Stimulated activated CD8-positive, alpha-beta memory T cell treated with anti-CD3 and anti-CD28 coated beads, Interleukin-4, amount 100 ng/mL, for 48 hours (primary cell): ENCODE data around the gene TEKT2.
A peak's percentile ranks its signal among the peaks of the same experiment; 100 is the strongest.

Source experiments
- DNase-seq: peaks from one replicate; pipeline ENCODE4 v3.0.0-alpha.2; 2020

TEKT2 gene

GRCh38 chr1:36088265-36088576 lies 4.3 kb downstream of the TEKT2 start:
- DNase-seq: no peak

DNA sequence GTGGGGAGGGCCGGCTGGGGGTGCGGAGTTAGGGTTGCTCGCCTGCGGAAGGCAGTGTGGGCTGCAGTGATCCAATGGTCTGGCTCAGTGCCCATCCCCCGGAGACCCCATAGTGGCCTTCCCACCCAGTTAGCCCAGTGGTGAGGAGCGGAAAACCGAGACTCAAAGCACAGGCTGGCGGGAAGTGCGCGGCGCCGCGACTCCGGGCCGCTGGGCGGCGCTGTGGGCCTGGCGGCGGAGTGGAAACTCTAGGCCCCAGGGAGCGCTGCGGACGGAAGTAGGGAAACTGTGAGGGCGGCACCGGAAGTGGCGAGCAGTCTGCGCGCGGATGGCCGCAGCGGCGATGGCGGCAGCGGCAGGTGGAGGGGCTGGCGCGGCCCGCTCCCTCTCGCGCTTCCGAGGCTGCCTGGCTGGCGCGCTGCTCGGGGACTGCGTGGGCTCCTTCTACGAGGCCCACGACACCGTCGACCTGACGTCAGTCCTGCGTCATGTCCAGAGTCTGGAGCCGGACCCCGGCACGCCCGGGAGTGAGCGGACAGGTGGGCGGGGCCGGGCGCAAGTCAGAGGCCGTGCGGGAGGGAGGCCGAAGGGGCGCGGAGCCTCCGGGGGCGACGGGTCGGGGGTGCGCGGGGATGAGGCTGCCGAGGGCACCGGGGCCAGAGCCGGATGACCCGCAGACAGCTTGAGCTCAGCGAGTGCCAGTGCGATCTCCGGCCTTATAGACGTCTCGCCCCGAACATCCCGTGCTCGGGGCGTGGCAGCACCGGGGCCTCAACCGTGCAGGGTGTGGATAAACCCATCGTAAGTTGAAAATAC lies 4.9 kb downstream of the TEKT2 start, which contains the start of gene ADPRS:
TSS of gene ADPRS (plus strand) at position 316 of the 816 bp plus-strand sequence. CDS start at position 329, 13 bp downstream.
- peak; percentile 94 for DNase-seq

DNA sequence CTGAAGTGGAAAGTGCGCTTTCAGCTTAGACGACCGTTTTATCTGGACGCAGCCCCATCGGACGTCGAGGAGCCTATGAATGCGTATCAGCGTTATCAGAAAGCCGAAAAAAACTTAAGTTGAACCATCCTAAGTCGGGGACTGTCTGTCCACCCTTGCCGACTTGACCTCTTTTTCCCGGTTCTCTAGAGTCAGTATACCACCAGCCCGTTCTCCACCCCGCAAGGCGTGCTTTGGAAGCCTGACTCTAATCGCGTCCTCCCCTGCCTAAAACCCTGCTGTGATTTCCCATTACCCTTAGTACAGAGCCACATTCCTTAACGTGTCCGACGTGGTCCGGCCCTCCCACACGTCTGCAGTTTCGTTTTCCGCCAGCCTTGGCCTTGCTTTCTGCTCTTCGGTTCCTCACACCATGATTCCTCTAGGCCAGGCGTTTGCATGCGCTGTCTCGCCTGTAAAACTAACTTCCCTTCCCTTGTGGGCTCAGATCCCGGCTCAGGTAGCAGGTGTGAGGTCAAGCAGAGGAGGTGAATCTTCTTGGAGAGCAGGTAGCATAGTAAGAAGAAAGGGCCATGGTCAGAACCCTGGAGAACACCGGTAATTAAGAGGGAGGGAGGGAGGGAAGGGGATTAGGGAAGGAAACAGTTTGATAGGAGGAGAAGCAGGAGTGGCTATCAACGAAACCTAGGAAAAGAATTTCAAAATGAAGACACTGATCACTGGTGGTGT lies 5.7 kb downstream of the TEKT2 start:
- peak; percentile 39 for DNase-seq

DNA sequence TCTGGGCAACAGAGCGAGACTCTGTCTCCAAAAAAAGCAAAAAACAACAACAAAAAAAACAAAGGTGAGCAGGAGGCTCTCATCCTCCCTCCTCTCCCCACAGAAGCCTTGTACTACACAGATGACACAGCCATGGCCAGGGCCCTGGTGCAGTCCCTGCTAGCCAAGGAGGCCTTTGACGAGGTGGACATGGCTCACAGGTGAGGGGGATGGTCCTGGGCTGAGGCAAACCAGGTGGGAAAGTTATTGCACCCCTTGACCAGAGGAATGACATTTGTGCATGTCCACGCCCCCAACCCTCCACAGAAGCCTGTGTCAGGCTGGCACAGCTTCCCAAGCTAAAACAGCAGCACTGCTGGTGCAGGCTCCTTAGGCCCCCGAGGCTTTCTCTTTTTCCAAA lies 7.2 kb downstream of the TEKT2 start:
- DNase-seq: no peak

DNA sequence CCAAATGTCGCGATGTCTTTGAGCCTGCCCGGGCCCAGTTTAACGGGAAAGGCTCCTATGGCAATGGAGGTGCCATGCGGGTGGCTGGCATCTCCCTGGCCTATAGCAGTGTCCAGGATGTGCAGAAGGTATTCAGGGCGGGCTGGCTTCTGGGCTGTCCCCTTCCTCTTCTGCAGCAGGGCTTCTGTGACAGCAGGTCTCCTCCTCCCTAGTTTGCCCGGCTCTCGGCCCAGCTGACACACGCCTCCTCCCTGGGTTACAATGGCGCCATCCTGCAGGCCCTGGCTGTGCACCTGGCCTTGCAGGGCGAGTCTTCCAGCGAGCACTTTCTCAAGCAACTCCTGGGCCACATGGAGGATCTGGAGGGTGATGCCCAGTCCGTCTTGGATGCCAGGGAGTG lies 7.8 kb downstream of the TEKT2 start:
- DNase-seq: no peak

DNA sequence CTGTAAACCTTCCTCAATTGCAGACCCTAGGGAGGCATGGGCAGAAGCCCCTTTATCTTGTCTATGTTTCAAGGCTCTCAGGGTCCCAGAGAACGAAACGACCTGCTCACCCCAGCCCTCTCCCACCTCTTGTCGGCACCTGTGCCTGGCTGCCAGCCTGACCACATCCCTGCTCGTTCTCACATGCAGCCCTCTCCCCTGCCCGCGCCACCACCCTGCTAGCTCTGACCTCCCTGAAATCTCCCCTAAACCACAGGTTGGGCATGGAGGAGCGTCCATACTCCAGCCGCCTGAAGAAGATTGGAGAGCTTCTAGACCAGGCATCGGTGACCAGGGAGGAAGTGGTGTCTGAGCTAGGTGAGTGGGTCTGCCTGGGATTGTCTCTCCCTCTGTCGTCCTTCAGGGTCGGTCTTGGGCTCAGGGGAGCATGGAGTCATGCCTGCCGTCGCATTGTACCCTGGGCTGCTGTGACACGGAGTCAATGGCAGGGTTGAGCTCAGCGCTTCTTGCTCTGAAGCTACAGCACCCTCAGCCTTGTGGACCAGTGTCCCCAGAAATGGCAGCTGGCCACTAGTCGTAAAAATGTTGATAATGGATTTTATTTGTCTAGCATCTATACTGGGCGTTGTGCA lies 8.4 kb downstream of the TEKT2 start:
- DNase-seq: no peak

DNA sequence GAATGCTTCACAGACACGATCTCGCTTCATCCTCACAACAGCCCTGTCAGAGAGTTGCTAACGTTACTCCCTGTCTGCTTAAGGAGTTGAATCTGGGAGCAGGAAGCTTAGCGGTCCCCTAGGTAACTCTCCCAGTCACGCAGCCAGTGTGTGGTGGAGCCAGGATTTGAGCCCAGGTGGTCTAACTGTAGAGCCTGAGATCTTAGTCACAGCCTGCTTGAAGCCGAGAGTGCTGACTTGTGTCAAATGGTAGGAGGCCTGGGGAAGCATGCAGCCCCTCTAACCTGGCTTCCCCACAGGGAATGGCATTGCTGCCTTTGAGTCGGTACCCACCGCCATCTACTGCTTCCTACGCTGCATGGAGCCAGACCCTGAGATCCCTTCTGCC lies 8.9 kb downstream of the TEKT2 start:
- DNase-seq: no peak

- no peak for DNase-seq
Observed at GRCh38 chr1:36093226-36093625, 9.3 kb downstream of the TEKT2 start.

DNA sequence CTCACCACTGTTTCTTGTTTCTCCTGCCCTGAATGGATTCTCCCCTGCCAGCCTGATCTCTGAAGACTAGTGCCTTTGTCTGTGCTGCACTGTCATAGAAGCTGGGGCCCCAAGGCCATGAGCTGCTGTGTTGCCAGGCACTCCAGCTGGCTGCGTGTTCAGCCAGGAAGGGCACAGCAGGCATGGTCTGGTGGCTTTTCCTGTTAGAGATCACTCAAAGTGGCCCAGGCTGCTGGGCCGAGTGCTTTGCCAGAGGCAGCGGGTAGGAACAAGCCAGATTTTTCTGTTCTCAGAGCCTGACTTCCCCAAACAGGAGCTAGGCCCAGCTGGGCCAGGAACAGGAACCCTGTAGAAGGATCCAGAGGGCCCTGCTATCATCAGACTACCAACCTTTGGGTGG lies 10.0 kb downstream of the TEKT2 start:
- no peak for DNase-seq

DNA sequence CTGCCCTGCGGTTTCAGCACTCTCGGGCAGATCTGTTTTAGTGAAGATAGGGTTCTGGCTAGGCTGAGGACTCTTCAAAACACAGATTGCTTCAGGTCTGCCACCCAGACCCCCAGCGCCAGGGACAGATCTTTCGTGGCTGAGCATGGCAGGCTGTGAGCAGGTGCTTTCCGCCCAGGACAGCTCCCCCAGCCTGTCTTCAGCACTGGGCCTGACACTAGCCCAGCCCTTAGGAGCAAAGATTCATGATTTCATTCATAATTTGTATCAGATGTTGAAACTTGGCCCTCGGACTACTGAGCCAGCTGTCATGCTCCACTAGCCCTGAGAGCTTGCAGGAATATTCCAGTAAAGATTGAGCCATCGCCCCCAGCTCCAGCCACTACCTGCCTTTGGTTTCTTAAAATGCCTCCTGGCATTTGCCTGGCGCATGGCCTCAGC lies 10.7 kb downstream of the TEKT2 start:
- no peak for DNase-seq

GRCh38 chr1:36095760-36096405 lies 12.0 kb downstream of the TEKT2 start:
- no peak for DNase-seq

GRCh38 chr1:36096500-36097432 lies 12.9 kb downstream of the TEKT2 start:
- no peak for DNase-seq

DNA sequence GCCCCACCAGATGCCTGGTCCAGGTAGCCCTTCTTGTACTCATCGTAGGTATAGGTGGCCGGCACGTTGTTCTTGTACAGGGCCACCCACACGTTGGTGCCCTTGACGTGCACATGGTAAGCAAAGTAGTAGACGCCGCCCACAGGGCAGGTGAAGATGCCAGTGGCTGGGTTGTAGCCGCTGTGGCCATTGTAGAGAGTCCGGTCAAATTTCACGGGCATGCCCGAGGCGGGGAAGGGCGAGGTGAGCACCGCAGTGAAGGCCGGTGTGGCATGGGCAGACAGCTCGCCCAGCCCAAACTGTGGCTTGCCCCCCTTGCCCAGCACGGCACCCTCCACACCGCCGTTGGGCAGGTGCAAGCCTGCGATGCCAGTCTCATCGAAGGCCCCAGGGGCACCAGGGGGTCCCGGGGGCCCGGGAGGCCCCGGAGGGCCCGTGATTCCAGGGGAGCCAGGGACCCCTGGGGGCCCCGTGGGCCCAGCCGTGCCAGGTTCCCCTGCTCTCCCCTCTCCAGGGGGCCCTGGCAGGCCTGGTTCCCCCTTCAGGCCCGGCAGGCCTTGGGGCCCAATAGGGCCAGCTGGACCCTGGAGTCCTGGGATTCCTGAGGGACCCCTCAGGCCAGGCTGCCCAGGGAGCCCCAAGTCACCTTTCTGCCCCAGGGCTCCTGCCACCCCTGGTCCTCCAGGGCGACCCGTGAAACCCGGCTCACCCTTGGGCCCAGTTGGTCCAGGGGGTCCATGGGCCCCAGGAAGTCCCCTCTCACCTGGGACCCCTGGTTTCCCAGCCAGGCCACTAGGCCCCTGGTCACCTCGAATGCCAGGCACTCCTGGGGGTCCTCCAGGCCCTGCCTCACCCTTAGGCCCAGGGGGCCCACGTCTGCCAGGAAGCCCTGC lies 14.0 kb downstream of the TEKT2 start:
- DNase-seq: no peak

DNA sequence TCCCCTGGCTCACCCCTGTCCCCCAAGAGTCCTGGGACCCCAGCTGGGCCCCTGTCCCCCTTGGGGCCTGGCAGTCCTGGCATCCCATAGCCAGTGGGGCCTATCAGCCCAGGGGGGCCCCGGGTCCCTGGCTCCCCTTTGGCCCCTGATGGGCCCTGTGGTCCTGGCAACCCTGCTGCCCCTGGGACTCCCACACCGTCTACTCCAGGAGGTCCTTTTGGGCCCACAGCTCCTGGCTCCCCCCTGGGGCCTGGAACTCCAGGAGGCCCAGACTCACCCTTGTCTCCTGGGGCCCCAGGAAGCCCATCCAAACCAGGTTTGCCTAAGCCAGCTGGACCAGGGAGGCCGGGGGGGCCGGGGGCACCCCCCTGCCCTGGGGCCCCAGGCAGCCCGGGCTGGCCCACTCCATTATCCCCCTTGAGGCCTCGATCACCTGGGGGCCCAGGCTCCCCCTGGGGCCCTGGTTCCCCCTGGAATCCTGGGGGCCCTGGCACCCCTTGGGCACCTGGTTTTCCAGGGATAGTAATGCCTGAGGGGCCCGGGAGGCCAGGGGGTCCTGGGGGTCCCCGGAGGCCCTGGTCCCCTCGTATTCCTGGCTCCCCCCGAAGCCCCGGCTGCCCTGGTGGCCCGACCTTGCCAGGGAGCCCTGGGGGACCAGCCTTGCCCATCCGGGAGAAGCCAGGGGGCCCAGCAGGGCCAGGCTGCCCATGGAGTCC lies 14.9 kb downstream of the TEKT2 start:
- DNase-seq: no peak

GRCh38 chr1:36099681-36100341 lies 15.9 kb downstream of the TEKT2 start:
- peak; percentile 88 for DNase-seq

DNA sequence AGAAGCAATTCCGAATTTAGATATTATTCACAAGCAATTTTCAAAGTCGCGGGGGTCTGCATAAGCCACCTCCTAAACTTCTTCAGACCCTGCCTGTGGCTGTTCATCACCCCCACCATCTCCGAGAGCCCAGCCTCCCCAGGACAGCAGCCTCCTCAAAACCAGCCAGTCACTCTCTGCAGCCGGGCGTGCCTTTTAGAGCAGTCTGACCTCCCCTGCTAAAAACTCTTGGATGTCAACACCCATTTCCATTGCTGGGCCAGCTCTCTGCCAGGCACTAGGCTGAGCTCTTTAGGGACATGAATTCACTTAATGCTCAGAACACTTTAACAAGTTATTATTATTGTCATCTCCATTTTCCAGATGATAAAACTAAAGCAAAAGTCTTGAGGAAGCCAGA lies 16.5 kb downstream of the TEKT2 start:
- no peak for DNase-seq

DNA sequence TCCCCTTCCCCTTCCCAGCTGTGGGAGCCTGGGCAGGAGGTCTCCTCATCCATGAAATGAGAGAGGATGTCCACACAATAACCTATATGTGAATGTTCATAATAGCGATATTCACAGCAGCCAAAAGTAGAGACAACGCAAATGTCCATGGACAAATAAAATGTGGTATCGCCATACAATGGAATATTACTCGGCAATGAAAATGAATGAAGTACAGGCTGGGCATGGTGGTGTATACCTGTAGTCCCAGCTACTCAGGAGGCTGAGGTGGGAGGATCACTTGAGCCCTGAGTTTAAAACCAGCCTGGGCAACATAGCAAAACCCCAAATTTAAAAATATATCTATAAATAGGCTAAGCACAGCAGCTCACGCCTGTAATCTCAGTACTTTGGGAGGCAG lies 17.7 kb downstream of the TEKT2 start:
- DNase-seq: no peak

- no peak for DNase-seq
Observed at GRCh38 chr1:36106269-36106668, 22.4 kb downstream of the TEKT2 start.

DNA sequence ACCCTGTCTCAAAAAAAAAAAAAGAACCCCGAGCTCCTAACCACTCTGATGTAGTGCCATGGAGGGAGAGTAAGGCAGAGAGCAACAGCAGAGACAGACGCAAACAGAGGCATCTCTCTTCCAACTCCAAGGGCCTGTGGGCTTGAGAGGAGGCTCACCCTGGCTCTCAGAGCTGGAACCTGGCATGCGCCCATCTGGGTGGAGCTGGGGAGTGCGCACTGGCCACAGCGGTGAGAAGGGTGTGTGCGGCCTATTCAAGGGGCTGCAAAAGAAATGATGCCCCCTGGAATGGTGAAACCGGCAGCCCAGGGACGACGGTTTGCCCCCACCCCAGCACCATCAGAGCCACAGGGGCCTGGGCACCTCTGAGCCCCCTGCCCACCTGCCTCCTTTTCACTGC lies 23.5 kb downstream of the TEKT2 start:
- DNase-seq: no peak

DNA sequence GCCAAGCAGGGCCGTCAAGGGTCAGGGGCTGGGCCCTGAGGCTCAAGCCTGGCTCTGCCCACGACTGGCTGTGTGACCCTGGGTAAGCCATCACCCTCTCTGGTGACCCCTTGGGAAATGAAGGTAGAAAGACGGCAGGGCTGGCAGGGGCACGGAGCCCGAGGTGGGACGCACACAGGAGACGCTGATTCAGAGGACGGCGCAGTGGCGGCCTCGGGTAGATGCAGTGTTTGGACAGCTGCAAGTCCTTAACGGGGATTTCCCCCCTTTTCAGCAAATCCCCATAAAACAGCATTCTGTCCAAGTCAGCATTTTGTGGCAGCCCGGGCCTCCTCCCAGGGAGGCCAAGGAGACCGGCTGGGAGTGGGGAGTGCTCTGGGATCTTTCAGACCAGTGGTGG lies 24.4 kb downstream of the TEKT2 start:
- DNase-seq: no peak
